DND-41 (cell line): ENCODE results near the gene CCDC200.

Experiments
- ATAC-seq: fragments of 200-7000 bp; cut with Tn5 transposase; 3 replicates; pipeline ENCODE4 v1.9.1; 2021; ENCODE audit warnings: low read depth; ENCODE audit not compliant: insufficient read depth
- DNase-seq: peaks from one replicate; pipeline ENCODE4 v3.0.0-alpha.2; 2020
- H2AFZ ChIP-seq: 2 replicates; pipeline ENCODE4 v1.6.0; 2012; ENCODE audit warnings: low read depth, low read length
- H3K27ac ChIP-seq: 2 replicates; pipeline ENCODE4 v1.5.1; 2012; ENCODE audit warnings: low read length, inconsistent platforms
- H3K27me3 ChIP-seq: fragments of 200-600 bp; sonication (generic); 2 replicates; pipeline ENCODE4 v1.6.0; 2012; ENCODE audit warnings: low read length, mild to moderate bottlenecking, inconsistent platforms; ENCODE audit not compliant: insufficient read depth, poor library complexity
- H3K36me3 ChIP-seq: 2 replicates; pipeline ENCODE4 v1.5.1; 2012; ENCODE audit warnings: low read length, inconsistent platforms; ENCODE audit not compliant: insufficient read depth
- H3K4me1 ChIP-seq: 2 replicates; pipeline ENCODE4 v1.5.1; 2012; ENCODE audit warnings: mild to moderate bottlenecking, low read length; ENCODE audit not compliant: insufficient read depth
- H3K4me2 ChIP-seq: 2 replicates; pipeline ENCODE4 v1.6.0; 2012; ENCODE audit warnings: mild to moderate bottlenecking, moderate library complexity, low read length, inconsistent platforms; ENCODE audit not compliant: insufficient read depth
- H3K4me3 ChIP-seq, 2 experiments: fragments of 200-600 bp in 1 of 2; shearing (Covaris generic) in 1 of 2; 2 replicates each; pipeline ENCODE4 v1.5.1; 2012 to 2016; ENCODE audit warnings: inconsistent platforms in 2 of 2, low read length in 2 of 2, mild to moderate bottlenecking in 2 of 2, low read depth in 1 of 2, moderate library complexity in 1 of 2
- H3K79me2 ChIP-seq: 2 replicates; pipeline ENCODE4 v1.6.0; 2012; ENCODE audit warnings: low read length, inconsistent platforms; ENCODE audit not compliant: insufficient read depth
- H3K9ac ChIP-seq: 2 replicates; pipeline ENCODE4 v1.6.0; 2012; ENCODE audit warnings: low read depth, mild to moderate bottlenecking, inconsistent platforms, low read length, moderate library complexity
- H3K9me3 ChIP-seq: 2 replicates; pipeline ENCODE4 v1.5.1; 2012; ENCODE audit warnings: low read length, moderate library complexity, mild to moderate bottlenecking, inconsistent platforms; ENCODE audit not compliant: insufficient read depth, severe bottlenecking
- H4K20me1 ChIP-seq: 2 replicates; pipeline ENCODE4 v1.6.0; 2012; ENCODE audit warnings: low read length; ENCODE audit not compliant: insufficient read depth
- EZH2 ChIP-seq: IDR thresholded peaks from 3 replicates; pipeline ENCODE4 v1.6.1; 2012; ENCODE audit warnings: borderline replicate concordance, low read depth, mild to moderate bottlenecking, moderate library complexity, low read length, inconsistent platforms; ENCODE audit not compliant: severe bottlenecking
- TF ChIP-seq, protein P1 (sequence below): IDR thresholded peaks from 2 replicates; pipeline ENCODE4 v1.5.1; 2012; ENCODE audit warnings: borderline replicate concordance, low read length, moderate library complexity, mild to moderate bottlenecking; ENCODE audit not compliant: poor library complexity, severe bottlenecking; ENCODE audit errors: extremely low read depth

The CCDC200 gene

DNA sequence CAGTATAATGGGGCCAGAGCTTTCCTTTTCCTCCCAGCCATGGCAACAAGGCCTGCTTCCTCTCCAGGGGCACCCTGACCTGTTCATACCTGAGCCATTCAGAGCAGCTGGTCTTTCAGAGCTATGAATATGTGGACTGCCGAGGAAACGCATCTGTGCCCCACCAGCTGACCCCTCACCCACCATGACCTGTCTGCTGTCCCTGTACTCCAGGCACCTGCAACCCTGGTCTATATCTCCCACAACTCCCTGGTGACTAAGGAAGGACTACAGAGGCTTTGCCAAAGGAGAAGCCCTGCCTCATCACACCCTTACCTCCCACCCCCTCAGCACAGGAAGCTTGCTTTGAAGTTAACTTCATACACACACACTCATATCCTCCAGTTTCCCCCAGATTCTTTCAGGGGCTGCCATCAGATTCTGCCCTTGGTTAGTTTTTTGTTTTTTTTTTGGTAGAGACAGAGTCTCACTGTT lies 10.8 kb downstream of the CCDC200 start:
- peak; percentile 18 for DNase-seq
- H3K9me3 ChIP-seq: no peaks in the 10 kb centered on the region
- peak; percentile 67 for ATAC-seq
- H3K36me3 ChIP-seq: peaks cover 17% of the 10 kb centered on the region
- H3K27me3 ChIP-seq: no peaks in the 10 kb centered on the region
- no peaks in the 10 kb centered on the region for H4K20me1 ChIP-seq
- TF ChIP-seq, protein P1, sequence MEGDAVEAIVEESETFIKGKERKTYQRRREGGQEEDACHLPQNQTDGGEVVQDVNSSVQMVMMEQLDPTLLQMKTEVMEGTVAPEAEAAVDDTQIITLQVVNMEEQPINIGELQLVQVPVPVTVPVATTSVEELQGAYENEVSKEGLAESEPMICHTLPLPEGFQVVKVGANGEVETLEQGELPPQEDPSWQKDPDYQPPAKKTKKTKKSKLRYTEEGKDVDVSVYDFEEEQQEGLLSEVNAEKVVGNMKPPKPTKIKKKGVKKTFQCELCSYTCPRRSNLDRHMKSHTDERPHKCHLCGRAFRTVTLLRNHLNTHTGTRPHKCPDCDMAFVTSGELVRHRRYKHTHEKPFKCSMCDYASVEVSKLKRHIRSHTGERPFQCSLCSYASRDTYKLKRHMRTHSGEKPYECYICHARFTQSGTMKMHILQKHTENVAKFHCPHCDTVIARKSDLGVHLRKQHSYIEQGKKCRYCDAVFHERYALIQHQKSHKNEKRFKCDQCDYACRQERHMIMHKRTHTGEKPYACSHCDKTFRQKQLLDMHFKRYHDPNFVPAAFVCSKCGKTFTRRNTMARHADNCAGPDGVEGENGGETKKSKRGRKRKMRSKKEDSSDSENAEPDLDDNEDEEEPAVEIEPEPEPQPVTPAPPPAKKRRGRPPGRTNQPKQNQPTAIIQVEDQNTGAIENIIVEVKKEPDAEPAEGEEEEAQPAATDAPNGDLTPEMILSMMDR: no peak
- no peak for TF ChIP-seq EZH2
- H3K79me2 ChIP-seq: 0 out of 2 replicates have a peak, but pooled peaks cover 3% of the 10 kb centered on the region
- H3K27ac ChIP-seq: no peak overlapping the region
- H3K4me2 ChIP-seq: no peak overlapping the region
- peaks cover 12% of the 10 kb centered on the region for H3K4me1 ChIP-seq
- no peak overlapping the region for H3K9ac ChIP-seq
- no peak overlapping the region for H3K4me3 ChIP-seq
- H2AFZ ChIP-seq: no peak overlapping the region

DNA sequence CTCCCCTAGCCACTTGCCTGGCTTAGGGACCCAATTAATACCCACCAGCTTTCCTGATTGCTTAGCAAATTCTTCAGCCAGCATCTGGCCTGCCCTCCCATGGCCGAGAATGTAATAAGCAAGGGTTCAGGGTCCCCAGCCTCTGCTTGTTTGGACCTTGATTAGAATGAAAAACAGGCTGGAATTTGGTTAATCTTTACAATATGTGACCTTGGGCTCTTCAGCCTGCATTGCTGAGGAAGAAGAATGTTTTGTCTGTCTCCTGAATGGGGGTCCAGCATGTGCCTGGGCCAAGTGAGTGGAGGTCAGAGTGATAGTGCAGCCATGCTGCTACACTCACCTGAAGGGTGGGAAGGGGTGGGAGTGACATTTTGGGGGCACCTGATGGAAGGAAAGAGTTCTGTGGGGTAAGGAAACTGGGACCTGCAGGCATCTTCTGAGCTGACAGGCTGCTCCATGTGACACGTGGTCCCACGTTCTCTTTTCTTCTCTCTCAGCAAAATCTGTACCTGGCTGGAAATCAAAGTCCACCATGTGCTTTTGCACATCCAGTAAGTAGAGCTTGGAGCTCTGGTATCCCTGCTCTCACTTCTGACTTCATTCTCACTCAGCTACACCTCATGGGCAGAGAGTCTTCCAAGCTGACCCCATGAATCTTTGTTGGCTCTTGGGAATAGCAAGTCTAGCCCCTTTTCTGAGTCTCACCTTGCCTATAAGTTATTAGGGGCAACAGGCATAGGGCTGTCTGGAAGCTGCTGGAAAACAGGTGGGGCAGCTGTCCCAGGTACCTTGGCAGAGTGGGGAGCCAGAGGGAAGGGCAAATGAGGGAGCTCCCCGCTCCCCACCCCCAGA lies 11.4 kb downstream of the CCDC200 start:
- ATAC-seq (no peak), DNase-seq (no peak)
- Histone ChIP-seq H3K27ac (no peak overlapping the region), H3K79me2 (peaks cover 5% of the 10 kb centered on the region), H3K9ac (no peak overlapping the region), H3K36me3 (peaks cover 17% of the 10 kb centered on the region), H3K9me3 (no peaks in the 10 kb centered on the region), H4K20me1 (no peaks in the 10 kb centered on the region), H2AFZ (no peak overlapping the region), H3K4me1 (peaks cover 19% of the 10 kb centered on the region), H3K27me3 (no peaks in the 10 kb centered on the region), H3K4me3 (no peak overlapping the region), H3K4me2 (no peak overlapping the region)
- TF ChIP-seq, protein P1: no peak
- no peak for TF ChIP-seq EZH2

DNA sequence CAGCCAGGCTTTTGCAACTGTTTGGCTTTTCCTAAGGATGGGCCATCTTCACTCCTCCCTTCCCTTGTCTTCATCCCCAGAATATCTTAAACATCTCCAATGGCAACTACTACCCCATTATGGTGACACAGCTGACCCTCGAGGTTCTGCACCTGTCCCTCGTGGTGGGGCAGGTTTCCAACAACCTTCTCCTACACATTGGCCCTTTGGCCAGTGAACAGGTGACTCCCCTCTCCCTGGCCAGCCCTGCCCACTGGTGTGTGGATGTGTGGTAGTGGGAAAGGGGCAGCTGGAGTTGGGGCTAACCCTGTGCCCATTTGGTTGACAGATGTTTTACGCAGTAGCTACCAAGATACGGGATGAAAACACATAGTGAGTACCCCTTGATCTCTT lies 12.1 kb downstream of the CCDC200 start:
- Histone ChIP-seq H2AFZ (no peak overlapping the region), H3K4me3 (no peak overlapping the region), H3K27me3 (no peaks in the 10 kb centered on the region), H3K4me2 (no peak overlapping the region), H4K20me1 (no peaks in the 10 kb centered on the region), H3K27ac (no peak overlapping the region), H3K79me2 (peaks cover 7% of the 10 kb centered on the region), H3K36me3 (peaks cover 17% of the 10 kb centered on the region), H3K9me3 (no peaks in the 10 kb centered on the region), H3K9ac (no peak overlapping the region), H3K4me1 (peaks cover 20% of the 10 kb centered on the region)
- TF ChIP-seq, protein P1: no peak
- TF ChIP-seq EZH2: no peak
- no peak for DNase-seq
- no peak for ATAC-seq
